HT-29 (cell line): ENCODE results near the gene BST1. TPM values are rescaled to one million over a fixed set of nuclear protein-coding genes. Genes with fewer than 3 reads are reported as not detected.
"Not testable (repeated sequence)": the region's sequence is repeated elsewhere in the genome, so short reads cannot be mapped to it uniquely, and the experiment has no call there.

ENCODE experiments used
- DNase-seq: peaks from one replicate; pipeline ENCODE4 v3.0.0-alpha.2; 2015; ENCODE audit warnings: low spot score
- total RNA-seq: library from RNA; depleted of rRNA; stranded (reverse); fragments of >200 nt; shearing (Covaris generic); gene quantifications from 2 replicates; pipeline ENCODE4 v1.2.3, GENCODE V29; 2014

BST1 gene
- total RNA-seq, 1 experiment from 2014 or later: not detected

DNA sequence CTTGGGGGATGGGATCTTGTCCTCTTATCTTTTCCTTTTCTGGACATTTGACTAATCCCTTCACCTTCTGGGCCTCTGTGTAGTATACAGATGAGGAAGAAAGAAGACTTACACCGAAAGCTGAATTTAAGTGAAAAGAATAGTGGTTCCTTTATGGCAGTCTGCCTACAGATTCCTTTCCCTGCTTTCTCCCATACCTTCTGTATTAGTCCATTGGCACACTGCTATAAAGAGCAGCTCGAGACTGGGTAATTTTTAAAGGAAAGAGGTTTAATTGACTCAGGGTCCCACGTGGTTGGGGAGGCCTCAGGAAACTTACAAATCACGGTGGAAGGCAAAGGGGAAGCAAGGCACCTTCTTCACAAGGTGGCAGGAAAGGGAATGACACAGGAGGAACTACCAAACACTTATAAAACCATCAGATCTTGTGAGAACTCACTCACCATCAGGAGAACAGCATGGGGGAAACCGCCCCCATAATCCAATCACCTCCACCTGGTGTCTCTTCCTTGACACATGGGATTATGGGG lies 41.2 kb downstream of the BST1 start:
- no peak for DNase-seq

DNA sequence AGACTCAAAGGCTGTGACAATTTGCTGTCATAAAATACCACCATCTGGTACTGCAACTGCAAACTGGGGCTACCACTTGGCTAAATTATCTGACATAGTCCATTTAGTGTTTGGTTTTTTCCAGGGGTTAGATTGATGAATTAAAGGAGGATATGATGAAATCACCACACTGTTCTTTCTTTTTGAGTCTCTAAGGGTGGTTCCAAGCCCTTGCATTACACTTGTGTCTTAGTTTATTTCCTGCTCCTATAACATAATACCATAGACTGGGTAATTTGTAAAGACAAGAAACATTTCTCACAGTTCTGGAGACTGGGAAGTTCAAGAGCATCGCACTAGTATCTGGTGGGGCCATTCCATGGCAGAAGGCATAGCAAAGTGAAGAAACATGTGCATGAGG lies 43.2 kb downstream of the BST1 start:
- no peak for DNase-seq

DNA sequence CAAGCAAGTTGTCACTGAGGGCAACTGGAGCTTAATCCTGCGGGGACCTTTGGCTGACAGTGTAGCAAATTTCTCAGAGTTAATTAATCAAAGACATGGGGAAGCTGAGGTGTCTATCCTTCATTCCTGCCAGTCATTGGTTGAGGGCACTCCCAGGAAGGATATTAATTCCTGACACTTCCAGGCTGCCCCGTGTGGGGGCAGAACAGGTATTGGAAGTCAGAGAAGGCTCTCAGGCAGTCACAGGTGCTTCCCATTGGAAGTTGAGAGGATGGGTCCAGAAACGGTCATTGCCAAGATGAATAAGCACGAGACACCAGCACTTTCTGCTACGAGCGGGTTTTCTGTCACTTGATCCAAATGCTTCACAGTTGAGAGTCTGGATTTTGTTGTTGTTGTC lies 46.1 kb downstream of the BST1 start:
- DNase-seq: no peak

DNA sequence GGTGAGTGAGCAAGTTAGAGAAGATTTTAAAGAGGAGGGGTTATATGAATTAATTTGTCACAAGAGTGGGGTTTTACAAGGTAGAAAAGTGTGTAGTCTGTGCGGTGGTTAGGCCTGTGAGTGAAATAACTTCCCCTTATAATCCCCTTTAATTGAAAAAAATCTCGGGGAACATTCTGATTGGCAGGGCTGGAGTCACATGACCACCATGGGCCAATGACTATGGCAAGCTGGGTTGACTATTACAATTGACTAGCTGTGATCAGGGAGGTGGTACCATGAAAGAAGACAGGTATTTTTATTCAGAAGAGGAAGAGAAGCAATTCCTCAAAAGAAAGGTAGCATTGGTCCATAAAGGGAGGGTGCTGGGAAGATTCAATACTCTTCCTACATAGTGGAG lies 48.3 kb downstream of the BST1 start:
- DNase-seq: no peak

DNA sequence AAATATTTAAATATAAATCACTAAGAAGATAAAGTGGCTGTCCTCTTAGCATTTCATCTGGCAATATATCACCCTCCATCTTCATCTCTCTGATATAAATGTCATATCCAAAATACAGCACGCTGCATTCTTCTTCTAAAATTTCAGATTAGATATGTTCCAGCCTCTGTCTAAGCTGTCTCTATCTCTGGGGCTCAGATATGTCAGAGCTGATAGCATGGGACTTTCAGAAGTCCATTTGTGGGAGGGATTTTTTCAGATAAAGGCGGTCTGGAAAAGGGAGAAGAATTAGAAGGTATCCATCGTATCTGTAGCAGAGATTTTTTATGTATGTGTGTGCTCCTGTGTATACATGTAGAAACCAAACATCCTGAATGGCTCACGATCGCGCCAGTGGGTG lies 50.2 kb downstream of the BST1 start:
- no peak for DNase-seq

DNA sequence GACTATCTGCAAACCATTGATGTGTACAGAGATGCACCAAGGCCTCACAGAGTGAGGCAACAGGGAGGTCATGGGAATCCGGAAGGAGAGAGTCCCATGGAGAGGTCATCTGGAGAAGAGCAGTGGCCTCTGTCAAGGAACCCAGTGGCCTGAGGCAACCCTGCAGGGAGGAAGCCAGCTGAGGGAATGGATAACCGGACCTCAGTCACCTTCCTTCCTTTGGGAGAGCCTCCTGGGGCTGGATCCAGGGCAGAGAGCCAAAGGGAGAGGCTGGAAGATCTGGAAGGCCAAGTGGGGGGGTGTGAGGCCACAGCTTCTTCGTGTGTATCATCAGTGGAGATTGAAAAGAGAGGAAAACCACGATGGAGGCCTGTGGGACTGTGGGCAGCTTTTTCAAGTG lies 50.9 kb downstream of the BST1 start:
- DNase-seq: no peak

DNA sequence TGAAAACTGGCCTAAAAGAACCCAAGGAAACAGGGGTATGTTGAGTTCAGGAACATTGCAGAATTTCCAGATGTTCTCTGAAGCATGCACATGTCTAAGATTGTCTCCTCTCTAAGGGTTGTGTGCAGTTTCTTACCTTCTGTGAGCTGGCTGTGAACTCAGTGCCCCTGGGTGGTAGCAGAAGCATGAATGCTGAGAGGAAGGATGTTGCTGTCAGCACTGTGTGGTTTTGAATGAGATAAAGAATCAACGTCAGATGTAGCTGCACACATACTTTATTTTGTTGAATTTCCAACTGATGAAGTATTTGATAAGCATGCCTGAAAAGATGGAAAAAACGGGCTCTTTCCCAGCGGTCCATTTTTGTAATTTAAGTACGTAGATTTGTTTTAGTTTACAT lies 51.5 kb downstream of the BST1 start:
- DNase-seq: no peak

DNA sequence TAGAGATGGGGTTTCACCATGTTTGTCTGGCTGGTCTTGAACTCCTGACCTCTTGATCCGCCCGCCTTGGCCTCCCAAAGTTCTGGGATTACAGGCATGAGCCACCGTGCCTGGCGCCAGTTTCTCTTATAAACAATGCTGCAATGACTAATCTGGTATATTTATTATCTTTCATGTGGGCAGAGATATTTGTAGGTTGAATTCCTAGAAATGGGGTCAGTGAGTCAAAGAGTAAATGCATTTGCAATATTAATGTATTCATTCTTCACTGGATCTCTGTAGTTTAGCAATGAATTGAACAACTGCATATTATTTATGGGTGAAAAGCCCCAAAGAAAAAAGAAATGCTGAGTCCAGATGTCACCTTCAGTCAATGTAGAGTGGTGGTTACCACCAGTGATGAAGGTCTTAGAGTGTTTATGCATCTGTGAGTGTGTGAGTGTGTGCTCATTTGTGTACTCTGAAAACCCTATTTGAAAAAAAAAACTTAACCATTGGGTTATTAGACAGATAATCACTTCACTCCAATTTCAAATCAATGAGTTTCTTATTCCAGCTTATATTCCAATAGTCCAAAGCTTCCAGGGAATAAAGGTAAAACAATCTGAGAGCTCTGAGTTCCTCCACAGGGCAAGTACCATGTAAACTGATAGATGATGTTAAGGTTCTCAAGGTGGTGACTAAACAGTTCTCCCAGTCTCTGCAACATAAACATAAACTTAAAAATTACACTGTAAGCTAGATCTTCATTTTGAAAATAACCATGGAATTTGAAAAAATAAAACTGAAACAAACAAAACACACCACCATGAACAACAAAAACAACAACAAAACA lies 52.7 kb downstream of the BST1 start:
- no peak for DNase-seq

DNA sequence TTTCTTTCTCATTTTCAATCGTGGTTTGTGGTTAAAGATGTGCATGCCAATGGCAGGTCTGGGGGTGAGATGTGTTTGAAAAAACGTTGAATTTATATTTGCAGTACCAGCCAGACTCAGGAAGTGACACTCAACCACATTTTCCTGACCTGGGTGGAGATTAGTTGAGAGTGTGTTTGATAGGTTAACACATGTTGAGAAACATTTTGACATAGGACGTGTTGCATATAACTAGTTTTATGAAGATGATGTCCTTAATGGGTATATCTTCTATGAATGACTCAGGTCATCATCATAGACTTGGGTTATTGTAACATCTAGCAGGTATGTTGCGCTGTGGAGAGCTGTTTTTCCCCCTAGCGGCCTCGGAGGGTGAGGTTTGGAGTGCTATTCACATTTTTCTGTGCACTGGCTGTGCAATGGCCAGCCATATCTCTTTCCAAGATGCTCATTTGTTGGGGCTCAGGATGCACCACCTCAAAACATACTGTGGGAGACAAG lies 53.5 kb downstream of the BST1 start:
- DNase-seq: peak; percentile 28

DNA sequence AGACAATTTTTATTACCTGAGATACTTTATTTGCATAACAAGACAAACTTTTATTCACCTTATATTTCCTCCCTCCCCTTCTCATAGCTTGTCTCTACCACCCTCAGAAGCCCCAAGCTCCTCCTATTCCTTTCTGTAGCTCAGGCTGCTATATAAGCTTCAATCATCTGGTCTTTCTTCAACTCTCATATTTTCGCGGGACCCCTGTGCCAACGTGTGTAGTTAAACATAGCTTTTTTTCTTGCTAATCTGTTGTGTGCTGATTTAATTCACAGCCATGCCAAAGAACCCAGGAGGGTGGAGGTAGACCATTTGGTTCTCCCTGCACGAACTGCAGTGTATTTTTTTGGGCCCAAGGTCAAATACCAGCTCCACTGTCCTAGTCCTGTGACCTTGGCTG lies 54.2 kb downstream of the BST1 start:
- DNase-seq: no peak

DNA sequence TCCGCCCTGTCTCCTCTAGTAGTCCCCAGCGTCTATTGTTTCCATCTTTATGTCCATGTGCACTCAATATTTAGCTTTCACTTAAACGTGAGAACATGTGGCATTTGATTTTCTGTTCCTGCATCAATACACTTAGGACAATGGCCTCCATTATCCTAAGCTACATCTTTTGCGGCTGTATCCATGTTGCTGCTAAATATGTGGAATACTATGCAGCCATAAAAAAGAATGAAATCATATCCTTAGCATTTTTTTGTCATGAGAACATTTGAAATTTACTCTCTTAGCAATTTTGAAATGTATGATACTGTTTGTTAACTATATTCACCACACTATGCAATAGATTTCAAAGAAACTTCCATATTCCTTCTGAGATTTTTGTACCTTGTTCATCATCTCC lies 55.4 kb downstream of the BST1 start:
- DNase-seq: no peak

DNA sequence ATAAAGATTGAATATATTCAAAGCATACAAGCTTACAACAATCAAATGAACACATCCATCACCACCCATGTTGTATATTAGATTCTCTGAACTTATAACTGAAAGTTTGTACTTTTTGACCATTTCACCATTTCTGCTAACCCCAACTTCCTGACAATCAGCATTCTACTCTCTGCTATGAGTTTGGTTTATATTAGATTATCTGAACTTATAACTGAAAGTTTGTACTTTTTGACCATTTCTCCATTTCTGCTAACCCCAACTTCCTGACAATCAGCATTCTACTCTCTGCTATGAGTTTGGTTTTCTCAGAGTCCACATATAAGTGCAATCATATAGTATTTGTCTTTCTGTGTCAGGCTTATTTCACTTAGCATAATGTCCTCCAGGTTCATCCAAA lies 59.6 kb downstream of the BST1 start:
- DNase-seq: not testable (repeated sequence)

DNA sequence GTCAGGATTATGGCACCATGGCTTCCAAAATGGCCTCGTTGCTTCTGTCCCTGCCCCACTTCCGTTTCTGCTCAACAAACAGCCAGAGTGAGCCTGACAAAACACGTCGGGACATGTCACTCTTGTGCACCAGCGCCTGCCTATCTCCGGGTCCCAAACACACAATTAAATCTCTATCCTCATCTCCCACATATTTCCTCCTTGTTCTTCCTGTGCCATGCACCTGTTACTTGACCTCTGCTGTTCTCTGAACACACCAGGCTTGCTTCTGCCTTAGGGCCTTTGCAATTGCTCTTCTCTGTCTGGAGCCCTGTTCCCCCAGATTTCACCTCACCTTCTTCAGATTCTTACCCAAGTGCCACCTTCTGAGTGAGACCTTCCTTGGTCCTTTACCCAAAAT lies 62.5 kb downstream of the BST1 start:
- no peak for DNase-seq

DNA sequence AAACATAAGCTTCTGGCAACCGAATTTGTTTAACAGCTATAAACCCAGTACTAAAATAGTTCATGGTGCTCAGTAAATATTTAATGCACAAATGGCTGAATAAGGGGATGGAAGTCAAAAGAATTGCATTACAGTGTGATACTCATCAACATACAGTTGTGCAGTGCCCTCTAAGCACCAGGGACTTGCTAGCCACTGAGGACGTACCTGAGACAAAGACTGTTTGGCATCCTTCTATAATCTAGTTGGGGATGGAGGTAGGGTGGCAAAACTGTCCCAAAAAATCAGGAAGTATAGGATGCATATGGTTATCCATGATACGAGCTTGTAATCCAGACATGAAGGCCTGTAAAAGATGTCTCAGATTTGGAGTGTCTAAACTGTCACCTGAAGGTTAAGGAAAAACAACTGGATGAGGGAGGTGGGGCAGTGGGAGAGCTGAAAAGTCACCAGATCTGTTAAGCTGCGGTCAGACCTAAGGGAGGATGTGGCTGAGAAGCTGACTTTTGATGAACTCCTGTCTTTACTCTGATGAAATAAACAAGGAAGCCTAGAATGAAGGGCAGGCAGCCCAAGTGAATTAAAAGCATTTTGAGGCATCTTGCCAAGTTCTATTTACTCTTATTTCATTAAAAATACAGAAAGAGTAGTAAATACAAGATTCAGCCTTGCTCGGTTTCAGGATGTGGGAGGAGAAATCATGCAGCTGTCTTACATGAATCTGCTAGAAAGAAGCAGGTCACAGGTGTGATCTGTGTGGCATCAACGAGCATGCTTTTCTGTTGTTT lies 63.2 kb downstream of the BST1 start:
- DNase-seq: no peak

DNA sequence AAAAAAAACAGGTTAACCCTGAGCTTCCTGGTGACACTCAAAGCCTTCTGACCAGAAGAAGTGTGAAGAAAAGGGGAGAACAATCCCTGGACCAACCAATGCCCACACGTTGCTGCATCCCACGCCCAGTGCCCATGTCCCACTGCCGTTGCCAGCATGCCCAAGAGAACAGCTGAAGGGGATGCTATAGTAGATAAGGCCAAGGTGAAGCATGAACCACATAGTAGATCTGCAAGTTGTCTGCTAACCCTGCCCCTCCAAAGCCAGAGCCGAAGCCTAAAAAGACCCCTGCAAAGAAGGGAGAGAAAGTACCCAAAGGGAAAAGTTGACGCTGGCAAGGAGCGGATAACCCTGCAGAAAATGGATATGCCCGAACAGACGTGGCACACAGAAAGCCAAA lies 64.0 kb downstream of the BST1 start:
- no peak for DNase-seq

DNA sequence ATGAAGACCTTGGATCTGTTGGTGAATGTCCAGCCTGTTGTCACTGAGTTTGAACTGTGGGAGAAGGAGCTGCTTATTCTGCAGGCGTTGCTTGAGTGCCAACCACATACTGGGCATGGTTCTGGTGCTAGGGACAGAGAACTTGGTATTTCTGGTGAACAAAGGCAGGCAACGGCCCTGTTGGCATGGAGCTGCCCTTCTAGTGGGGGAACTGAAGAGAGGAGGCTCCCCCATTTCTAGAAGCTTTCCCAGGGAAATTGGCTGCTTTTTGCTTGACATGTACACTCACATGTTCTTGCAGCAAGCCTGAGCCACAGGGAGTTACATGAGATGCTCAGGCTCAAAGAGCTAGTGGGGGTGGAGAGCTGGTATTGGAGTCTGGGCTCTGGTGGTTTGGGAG lies 66.3 kb downstream of the BST1 start:
- no peak for DNase-seq

DNA sequence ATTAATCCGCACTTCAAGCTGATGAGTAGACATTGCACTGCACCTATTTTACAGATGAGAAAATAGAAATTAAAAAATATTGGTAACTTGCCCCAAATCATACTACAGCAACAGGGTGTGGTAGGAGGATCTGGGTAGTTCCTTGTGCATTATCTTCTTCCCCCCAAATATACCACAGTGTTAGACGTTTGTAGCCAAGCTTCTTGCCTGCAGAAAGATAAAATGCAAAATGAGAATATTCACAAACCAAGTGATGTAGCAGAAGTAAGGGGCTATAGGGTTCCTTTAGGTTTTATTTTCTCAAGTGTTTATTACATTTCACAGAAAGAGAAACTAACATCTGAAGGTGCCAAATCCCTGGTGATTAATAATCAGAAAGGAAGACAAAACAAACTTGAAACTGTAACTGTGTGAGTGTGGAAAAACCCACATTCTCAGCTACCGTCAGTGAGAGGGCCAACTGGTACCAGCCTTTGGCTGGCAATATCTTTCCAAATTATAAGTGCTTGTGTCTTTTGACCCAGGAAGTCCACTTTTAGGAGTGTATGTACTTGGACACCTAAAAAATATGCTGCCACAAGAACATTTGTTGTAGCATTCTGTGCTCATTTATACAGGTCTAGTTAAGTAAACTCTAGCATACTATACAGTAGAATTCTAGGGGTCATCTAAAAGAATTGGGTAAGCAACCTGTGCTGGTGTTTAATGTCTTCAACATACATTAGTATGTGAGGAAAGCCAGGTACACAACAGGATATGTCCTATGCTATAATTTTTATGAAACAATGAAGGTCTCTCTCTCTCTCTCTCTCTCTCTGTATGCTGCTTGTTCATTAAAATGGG lies 68.6 kb downstream of the BST1 start:
- DNase-seq: no peak

DNA sequence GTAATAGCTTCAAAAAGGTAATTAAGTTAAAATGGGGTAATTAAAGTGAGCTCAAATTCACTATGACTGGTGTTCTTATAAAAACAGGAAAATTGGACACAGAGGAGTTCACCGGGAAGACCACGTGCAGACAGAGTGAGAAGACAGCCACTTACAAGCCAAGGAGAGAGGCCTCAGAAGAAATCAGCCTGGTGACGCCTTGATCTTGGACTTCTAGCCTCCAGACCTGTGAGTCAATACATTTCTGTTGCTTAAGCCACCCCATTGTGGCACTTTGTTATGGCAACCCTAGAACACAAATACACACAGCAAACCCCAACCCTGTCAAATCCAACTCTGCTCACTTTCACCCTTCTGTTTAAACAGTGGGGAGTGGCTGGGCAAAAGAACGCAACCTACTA lies 71.2 kb downstream of the BST1 start:
- DNase-seq: peak; percentile 66

DNA sequence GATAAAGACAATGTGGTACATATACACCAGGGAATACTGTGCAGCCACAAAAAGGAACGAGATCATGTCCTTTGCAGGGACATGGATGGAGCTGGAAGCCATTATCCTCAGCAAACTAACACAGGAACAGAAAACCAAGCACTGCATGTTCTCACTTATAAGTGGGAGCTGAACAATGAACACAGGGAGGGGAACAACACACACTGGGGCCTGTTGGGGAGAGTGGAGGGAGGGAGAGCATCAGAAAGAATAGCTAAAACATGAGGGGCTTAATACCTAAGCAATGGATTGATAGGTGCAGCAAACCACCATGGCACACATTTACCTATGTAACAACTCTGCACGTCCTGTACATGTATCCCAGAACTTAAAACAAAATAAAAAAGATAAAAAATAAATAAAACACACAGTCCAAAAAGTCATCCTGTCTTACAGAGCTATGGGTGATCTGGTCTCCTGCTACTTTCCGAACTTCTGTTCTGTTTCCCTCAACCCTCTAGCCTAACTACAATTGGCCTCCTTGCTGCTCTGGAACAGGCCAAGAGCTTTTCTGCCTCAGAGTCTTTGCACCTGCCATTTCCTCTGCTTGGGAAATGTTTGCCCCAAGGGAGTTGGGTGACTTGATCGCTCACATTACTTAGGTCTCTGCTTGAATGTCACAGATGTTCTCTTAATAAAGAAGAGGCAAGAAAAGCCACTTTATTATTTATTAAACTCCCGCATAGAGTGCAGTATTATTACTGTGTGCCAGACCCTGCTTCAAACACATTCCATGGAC lies 74.2 kb downstream of the BST1 start:
- DNase-seq: no peak

DNA sequence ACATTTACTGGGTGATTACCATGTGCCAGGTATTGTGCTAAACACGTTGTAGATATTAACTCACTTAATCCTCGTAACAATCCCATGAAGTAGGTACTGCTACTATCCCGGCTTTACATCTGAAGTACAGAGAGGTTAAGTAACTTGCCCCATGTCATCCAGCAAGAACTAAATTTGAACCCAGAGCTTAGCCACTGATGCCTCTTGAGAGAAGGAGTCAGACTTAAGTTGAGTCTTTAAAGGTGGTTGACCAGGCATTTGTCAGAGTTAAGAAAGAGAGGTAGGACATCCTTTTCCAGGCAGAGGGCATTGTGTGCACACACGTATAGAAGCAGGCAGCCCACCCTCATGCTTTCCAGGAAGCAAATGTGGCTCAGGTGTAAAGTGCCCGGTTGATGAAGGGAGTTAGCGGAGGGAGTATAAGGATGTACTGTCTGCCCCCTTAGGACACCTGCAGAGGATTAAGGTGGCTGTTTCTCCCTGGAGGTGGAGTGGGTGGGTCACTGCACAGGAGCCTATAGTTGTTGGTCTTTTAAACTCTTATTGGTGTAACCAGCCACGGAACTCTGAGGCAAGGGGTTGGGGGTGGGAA lies 74.9 kb downstream of the BST1 start:
- no peak for DNase-seq
